SK-N-SH treated with all-trans-retinoic acid at 6 μM for 48 hours (cell line): ENCODE results near the gene KLHL42.

Experiments used
- ATAC-seq: fragments of 200-7000 bp; cut with Tn5 transposase; 3 replicates; pipeline ENCODE4 v1.9.1; 2020; ENCODE audit warnings: mild to moderate bottlenecking, moderate library complexity
- ARNTL ChIP-seq: fragments of 450-650 bp; formaldehyde crosslinking; IDR thresholded peaks from 2 replicates; pipeline ENCODE4 v1.5.0; 2020; ENCODE audit warnings: low read depth, mild to moderate bottlenecking, moderate library complexity, borderline replicate concordance
- BACH2 ChIP-seq: fragments of 250-450 bp; sonication (Bioruptor Pico); IDR thresholded peaks from 2 replicates; pipeline ENCODE4 v1.9.0; 2021; ENCODE audit warnings: mild to moderate bottlenecking, borderline replicate concordance
- CREB5 ChIP-seq: fragments of 250-450 bp; sonication (Bioruptor Pico); IDR thresholded peaks from 2 replicates; pipeline ENCODE4 v1.5.1; 2020; ENCODE audit warnings: low read depth, mild to moderate bottlenecking, moderate library complexity
- CSDC2 ChIP-seq: fragments of 250-450 bp; sonication (Bioruptor Pico); IDR thresholded peaks from 2 replicates; pipeline ENCODE4 v1.5.0; 2020; ENCODE audit warnings: mild to moderate bottlenecking, moderate library complexity
- CSRNP3 ChIP-seq: fragments of 250-450 bp; sonication (Bioruptor Pico); IDR thresholded peaks from 2 replicates; pipeline ENCODE4 v1.5.1; 2021; ENCODE audit warnings: mild to moderate bottlenecking, moderate library complexity
- ESRRG ChIP-seq: fragments of 250-450 bp; sonication (Bioruptor Pico); IDR thresholded peaks from 2 replicates; pipeline ENCODE4 v1.6.1; 2021; ENCODE audit warnings: mild to moderate bottlenecking
- GLIS3 ChIP-seq: fragments of 250-450 bp; sonication (Bioruptor Pico); IDR thresholded peaks from 2 replicates; pipeline ENCODE4 v1.5.0; 2020; ENCODE audit warnings: mild to moderate bottlenecking, moderate library complexity
- ISL1 ChIP-seq: fragments of 250-450 bp; sonication (Bioruptor Pico); IDR thresholded peaks from 2 replicates; pipeline ENCODE4 v2.1.2; 2022; ENCODE audit warnings: mild to moderate bottlenecking, moderate library complexity
- OSR1 ChIP-seq: fragments of 250-450 bp; sonication (Bioruptor Pico); IDR thresholded peaks from 2 replicates; pipeline ENCODE4 v1.8.0; 2022; ENCODE audit warnings: moderate library complexity, mild to moderate bottlenecking, inconsistent platforms
- PATZ1 ChIP-seq: fragments of 250-450 bp; sonication (Bioruptor Pico); IDR thresholded peaks from 2 replicates; pipeline ENCODE4 v1.8.0; 2020; ENCODE audit warnings: mild to moderate bottlenecking, moderate library complexity, borderline replicate concordance
- POU6F1 ChIP-seq: fragments of 250-450 bp; sonication (Bioruptor Pico); IDR thresholded peaks from 2 replicates; pipeline ENCODE4 v1.8.0; 2021; ENCODE audit warnings: low read depth, mild to moderate bottlenecking, moderate library complexity, borderline replicate concordance
- PPARA ChIP-seq: fragments of 250-450 bp; sonication (Bioruptor Pico); IDR thresholded peaks from 2 replicates; pipeline ENCODE4 v1.5.0; 2020; ENCODE audit warnings: mild to moderate bottlenecking, borderline replicate concordance
- RARB ChIP-seq: fragments of 250-450 bp; sonication (Bioruptor Pico); IDR thresholded peaks from 2 replicates; pipeline ENCODE4 v1.8.0; 2021; ENCODE audit warnings: mild to moderate bottlenecking, moderate library complexity
- SNAI2 ChIP-seq: fragments of 250-450 bp; sonication (Bioruptor Pico); IDR thresholded peaks from 2 replicates; pipeline ENCODE4 v1.5.0; 2020; ENCODE audit warnings: mild to moderate bottlenecking, moderate library complexity
- TCF4 ChIP-seq: fragments of 250-450 bp; sonication (Bioruptor Pico); IDR thresholded peaks from 2 replicates; pipeline ENCODE4 v1.8.0; 2021; ENCODE audit warnings: mild to moderate bottlenecking, moderate library complexity, borderline replicate concordance
- TOX ChIP-seq: fragments of 250-450 bp; sonication (Bioruptor Pico); IDR thresholded peaks from 2 replicates; pipeline ENCODE4 v1.8.0; 2021; ENCODE audit warnings: mild to moderate bottlenecking, moderate library complexity, borderline replicate concordance
- TSHZ2 ChIP-seq: fragments of 250-450 bp; sonication (Bioruptor Pico); IDR thresholded peaks from 2 replicates; pipeline ENCODE4 v1.5.0; 2020; ENCODE audit warnings: mild to moderate bottlenecking, moderate library complexity
- ZC3H10 ChIP-seq: fragments of 250-450 bp; sonication (Bioruptor Pico); IDR thresholded peaks from 2 replicates; pipeline ENCODE4 v1.5.1; 2021; ENCODE audit warnings: mild to moderate bottlenecking, moderate library complexity
- ZFP3 ChIP-seq: fragments of 250-450 bp; sonication (Bioruptor Pico); IDR thresholded peaks from 2 replicates; pipeline ENCODE4 v1.5.0; 2020; ENCODE audit warnings: mild to moderate bottlenecking, moderate library complexity
- ZFP30 ChIP-seq: fragments of 450-650 bp; formaldehyde crosslinking; IDR thresholded peaks from 2 replicates; pipeline ENCODE4 v1.5.0; 2022; ENCODE audit warnings: mild to moderate bottlenecking, moderate library complexity
- ZNF565 ChIP-seq: fragments of 450-650 bp; formaldehyde crosslinking; conservative IDR thresholded peaks from 2 replicates; pipeline ENCODE4 v1.5.0; 2020; ENCODE audit warnings: low read depth, mild to moderate bottlenecking, moderate library complexity
- ZNF8 ChIP-seq: fragments of 450-650 bp; formaldehyde crosslinking; IDR thresholded peaks from 2 replicates; pipeline ENCODE4 v1.5.0; 2020; ENCODE audit warnings: mild to moderate bottlenecking, moderate library complexity

Gene KLHL42

GRCh38 chr12:27810756-27811155 lies 30.7 kb downstream of the KLHL42 start:
- no peak for ATAC-seq
- no peak for TF ChIP-seq ISL1 (CRISPR knock-in tag)
- no peak for TF ChIP-seq TCF4
- TF ChIP-seq ZFP3 (CRISPR knock-in tag): no peak
- TF ChIP-seq SNAI2 (CRISPR knock-in tag): no peak
- no peak for TF ChIP-seq TOX
- TF ChIP-seq CSDC2 (CRISPR knock-in tag): no peak
- TF ChIP-seq OSR1 (CRISPR knock-in tag): no peak
- TF ChIP-seq ZC3H10 (CRISPR knock-in tag): no peak
- TF ChIP-seq ZNF565: no peak
- TF ChIP-seq ESRRG: no peak
- no peak for TF ChIP-seq CREB5 (CRISPR knock-in tag)
- no peak for TF ChIP-seq PATZ1 (CRISPR knock-in tag)
- no peak for TF ChIP-seq RARB
- no peak for TF ChIP-seq GLIS3
- no peak for TF ChIP-seq TSHZ2 (CRISPR knock-in tag)
- no peak for TF ChIP-seq POU6F1 (CRISPR knock-in tag)
- TF ChIP-seq CSRNP3 (CRISPR knock-in tag): no peak
- TF ChIP-seq ZFP30 (CRISPR knock-in tag): no peak
- TF ChIP-seq BACH2 (CRISPR knock-in tag): no peak

- no peak for TF ChIP-seq SNAI2 (CRISPR knock-in tag)
- no peak for TF ChIP-seq ESRRG
- TF ChIP-seq ISL1 (CRISPR knock-in tag): no peak
Observed at GRCh38 chr12:27812502-27812901, 32.5 kb downstream of the KLHL42 start.

GRCh38 chr12:27814411-27814810 lies 34.4 kb downstream of the KLHL42 start:
- ATAC-seq: no peak
- no peak for TF ChIP-seq TOX
- TF ChIP-seq ESRRG: no peak
- TF ChIP-seq PPARA (CRISPR knock-in tag): no peak
- no peak for TF ChIP-seq ZNF8 (CRISPR knock-in tag)
- TF ChIP-seq ZFP3 (CRISPR knock-in tag): no peak
- TF ChIP-seq CREB5 (CRISPR knock-in tag): no peak
- TF ChIP-seq OSR1 (CRISPR knock-in tag): no peak
- TF ChIP-seq PATZ1 (CRISPR knock-in tag): no peak
- TF ChIP-seq ZFP30 (CRISPR knock-in tag): no peak
- TF ChIP-seq ARNTL (CRISPR knock-in tag): no peak
- no peak for TF ChIP-seq RARB
- TF ChIP-seq TSHZ2 (CRISPR knock-in tag): no peak
- no peak for TF ChIP-seq ZC3H10 (CRISPR knock-in tag)
- TF ChIP-seq ISL1 (CRISPR knock-in tag): no peak

More at GRCh38 chr12:27812502-27812901, 32.5 kb downstream of the KLHL42 start:
- ATAC-seq: no peak
